Upper lobe of right lung (tissue), 1 donor: ENCODE measurements around the gene KIRREL2. TPM values are rescaled to one million over a fixed set of nuclear protein-coding genes. Genes with fewer than 3 reads are reported as not detected.
"Not testable (repeated sequence)": the region's sequence is repeated elsewhere in the genome, so short reads cannot be mapped to it uniquely, and the experiment has no call there.

Source experiments
- ATAC-seq: fragments of 200-7000 bp; cut with Tn5 transposase; one replicate; pipeline ENCODE4 v1.9.1; 2020; ENCODE audit warnings: mild to moderate bottlenecking, moderate library complexity
- DNase-seq: peaks from one replicate; pipeline ENCODE4 v3.0.0-alpha.2; 2020
- H3K27ac ChIP-seq: fragments of 200-600 bp; one replicate; pipeline ENCODE4 v1.8.0; 2022
- H3K27me3 ChIP-seq: fragments of 200-600 bp; one replicate; pipeline ENCODE4 v1.8.0; 2022; ENCODE audit warnings: mild to moderate bottlenecking
- H3K36me3 ChIP-seq: fragments of 200-600 bp; one replicate; pipeline ENCODE4 v1.8.0; 2022
- H3K4me1 ChIP-seq: fragments of 200-600 bp; one replicate; pipeline ENCODE4 v1.8.0; 2022
- H3K4me3 ChIP-seq: fragments of 200-600 bp; one replicate; pipeline ENCODE4 v1.8.0; 2022; ENCODE audit warnings: mild to moderate bottlenecking
- H3K9me3 ChIP-seq: fragments of 200-600 bp; one replicate; pipeline ENCODE4 v1.8.0; 2022
- CTCF ChIP-seq: fragments of 200-600 bp; IDR thresholded peaks from one replicate; pipeline ENCODE4 v1.8.0; 2022; ENCODE audit warnings: antibody characterized with exemption
- intact Hi-C: fragments of 100-400 bp; cut with DNase I; formaldehyde crosslinking; loops from one replicate; pipeline ENCODE4 v1.11.0; 2022
- total RNA-seq: library from RNA; stranded (reverse); fragmentation: NEBNext Ultra II Directional; extraction: Animal tissue kit (Norgen Biotek cat#: 25700); gene quantifications from one replicate; pipeline ENCODE4 v1.2.1, GENCODE V29; 2021
- donor health status: DM: no; HTN: yes; CAD: no; lungs with severe emphysema.

The KIRREL2 gene
- total RNA-seq, 1 donor from 2014 or later, result not detected

GRCh38 chr19:35868823-35869326 is 12.2 kb downstream of the KIRREL2 start:
- Histone ChIP-seq H3K9me3 (no peaks in the 10 kb centered on the region), H3K27ac (no peak overlapping the region), H3K36me3 (no peaks in the 10 kb centered on the region), H3K4me1 (peaks cover 15% of the 10 kb centered on the region), H3K27me3 (peaks cover 28% of the 10 kb centered on the region), H3K4me3 (peak overlapping the region; percentile 48)
- intact Hi-C loops, result no loop called here
- DNase-seq (no peak), ATAC-seq (no peak)
- TF ChIP-seq CTCF, result no peak

- Histone ChIP-seq H3K4me3 (no peak overlapping the region), H3K27ac (no peak overlapping the region), H3K36me3 (no peaks in the 10 kb centered on the region), H3K27me3 (peaks cover 28% of the 10 kb centered on the region), H3K4me1 (peaks cover 15% of the 10 kb centered on the region), H3K9me3 (no peaks in the 10 kb centered on the region)
- peak; percentile 74 for ATAC-seq
- intact Hi-C loops, result no loop called here
- no peak for TF ChIP-seq CTCF
- DNase-seq, result peak; percentile 83
Measured at GRCh38 chr19:35869327-35870123, 12.8 kb downstream of the KIRREL2 start.

GRCh38 chr19:35870124-35870736 is 13.5 kb downstream of the KIRREL2 start:
- peaks cover 27% of the 10 kb centered on the region for H3K27me3 ChIP-seq
- not testable (repeated sequence) for H3K4me3 ChIP-seq

GRCh38 chr19:35870798-35871197 is 14.1 kb downstream of the KIRREL2 start:
- Histone ChIP-seq H3K4me3 (no peak overlapping the region), H3K36me3 (no peaks in the 10 kb centered on the region), H3K4me1 (peaks cover 15% of the 10 kb centered on the region), H3K27ac (no peak overlapping the region), H3K27me3 (peaks cover 23% of the 10 kb centered on the region), H3K9me3 (no peaks in the 10 kb centered on the region)
- intact Hi-C loops, result no loop called here
- DNase-seq (no peak), ATAC-seq (no peak)
- TF ChIP-seq CTCF, result no peak

More at GRCh38 chr19:35870124-35870736, 13.5 kb downstream of the KIRREL2 start:
- DNase-seq, ATAC-seq, H3K9me3 ChIP-seq, H3K36me3 ChIP-seq, intact Hi-C loops, H3K27ac ChIP-seq: not testable (repeated sequence)
- peaks cover 15% of the 10 kb centered on the region for H3K4me1 ChIP-seq

- Histone ChIP-seq H3K9me3 (no peaks in the 10 kb centered on the region), H3K27me3 (peaks cover 23% of the 10 kb centered on the region), H3K4me3 (no peak overlapping the region), H3K4me1 (peaks cover 15% of the 10 kb centered on the region), H3K36me3 (no peaks in the 10 kb centered on the region), H3K27ac (no peak overlapping the region)
- intact Hi-C loops, result no loop called here
- DNase-seq (no peak), ATAC-seq (no peak)
- TF ChIP-seq CTCF, result no peak
Measured at GRCh38 chr19:35871611-35872010, 14.9 kb downstream of the KIRREL2 start.

GRCh38 chr19:35872180-35872579 is 15.5 kb downstream of the KIRREL2 start:
- H3K27me3 ChIP-seq, result peaks cover 23% of the 10 kb centered on the region

More at GRCh38 chr19:35872180-35872579, 15.5 kb downstream of the KIRREL2 start:
- intact Hi-C loops, result no loop called here
- Histone ChIP-seq H3K4me3 (no peak overlapping the region), H3K27ac (no peak overlapping the region), H3K4me1 (peaks cover 15% of the 10 kb centered on the region), H3K9me3 (no peaks in the 10 kb centered on the region), H3K36me3 (no peaks in the 10 kb centered on the region)
- ATAC-seq (no peak), DNase-seq (no peak)
- no peak for TF ChIP-seq CTCF
